AG08395 (cell line): ENCODE results near the gene FAS.

ENCODE experiments used
- DNase-seq: peaks from one replicate; pipeline ENCODE4 v3.0.0; 2012; ENCODE audit warnings: mixed read lengths, low spot score

Gene FAS

GRCh38 chr10:88990384-88991160, at the start of gene FAS:
FAS (plus strand) TSS chr10:88990798; CDS start chr10:88990877, 79 bp downstream.
- DNase-seq, result peak; percentile 69

DNA sequence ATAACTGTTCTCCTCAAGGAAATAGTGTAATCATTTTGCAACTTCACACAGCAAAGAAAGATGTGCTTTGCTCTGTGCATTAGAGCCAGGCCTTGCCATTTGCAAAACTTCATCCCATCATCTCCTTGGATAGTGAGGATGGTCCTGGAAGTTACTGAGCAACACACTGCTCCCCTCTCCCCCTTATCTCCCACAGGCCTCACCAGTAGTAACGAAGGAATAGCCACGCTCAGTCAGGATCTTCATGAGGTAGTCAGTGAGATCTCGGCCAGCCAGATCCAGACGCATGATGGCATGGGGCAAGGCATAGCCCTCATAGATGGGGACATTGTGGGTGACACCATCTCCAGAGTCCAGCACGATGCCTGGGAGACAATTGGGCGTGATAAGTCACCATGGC, 49.6 kb upstream of the FAS start:
- DNase-seq, result no peak

GRCh38 chr10:88943778-88944177, 46.8 kb upstream of the FAS start:
- no peak for DNase-seq

DNA sequence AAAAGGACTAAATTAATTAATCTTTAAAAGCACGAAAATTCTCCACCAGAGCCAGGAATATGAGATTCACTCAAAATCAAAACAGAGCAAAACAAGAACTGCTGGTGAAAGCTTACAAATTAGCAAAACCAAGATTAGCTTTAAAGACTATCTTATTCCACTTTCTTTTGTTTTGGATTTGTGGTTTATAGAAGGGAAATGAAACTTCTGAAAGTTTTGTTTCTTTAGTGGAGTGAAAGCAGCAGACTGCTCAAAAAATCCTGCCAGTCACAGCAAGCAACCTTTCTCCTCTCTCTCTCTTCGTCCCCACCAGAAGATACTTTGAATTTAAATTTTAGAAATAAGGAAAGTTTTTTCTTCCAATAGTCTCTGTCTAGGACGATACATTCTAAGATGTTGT, 45.8 kb upstream of the FAS start:
- no peak for DNase-seq

DNA sequence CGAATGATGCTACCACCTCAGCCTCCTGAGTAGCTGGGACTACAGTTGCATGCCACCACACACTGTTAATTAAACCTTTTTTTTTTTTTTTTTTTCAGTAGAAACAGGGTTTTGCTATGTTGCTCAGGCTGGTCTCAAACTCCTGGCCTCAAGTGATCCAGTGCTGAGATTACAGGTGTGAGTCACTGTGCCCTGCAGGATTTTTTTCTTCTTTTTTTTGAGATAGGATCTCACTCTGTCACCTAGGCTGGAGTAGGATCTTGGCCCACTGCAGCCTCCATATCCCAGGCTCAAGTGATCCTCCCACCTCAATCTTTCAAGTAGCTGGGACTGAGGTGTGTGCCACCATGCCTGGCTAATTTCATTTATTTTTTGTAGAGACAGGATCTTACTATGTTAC, 44.4 kb upstream of the FAS start:
- DNase-seq, result no peak

GRCh38 chr10:88946965-88947590, 43.5 kb upstream of the FAS start:
- DNase-seq, result no peak

DNA sequence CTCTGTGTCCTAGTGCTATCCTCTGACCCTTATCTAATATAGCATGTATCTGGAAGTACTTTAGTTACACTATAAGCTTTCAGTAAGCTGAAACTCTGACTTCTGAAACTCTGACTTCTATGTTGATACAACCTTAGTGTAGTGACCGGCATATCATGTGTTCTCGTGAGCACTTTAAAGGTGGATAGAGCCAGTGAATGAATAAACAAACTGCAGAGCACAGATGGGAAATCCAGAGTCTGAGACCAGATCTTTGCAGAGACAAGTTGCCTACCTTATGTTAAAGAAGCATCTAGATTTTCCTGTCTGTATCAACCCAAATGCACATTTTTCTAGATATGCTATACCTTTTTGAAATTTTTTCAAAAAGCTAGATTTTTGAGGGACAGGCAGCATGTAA, 41.5 kb upstream of the FAS start:
- no peak for DNase-seq

- no peak for DNase-seq
Measured at GRCh38 chr10:88949912-88950837, 40.4 kb upstream of the FAS start.

GRCh38 chr10:88952647-88953111, 37.9 kb upstream of the FAS start, which contains the start of gene ACTA2:
ACTA2 (minus strand) TSS chr10:88952773; CDS start chr10:88948930, 3,843 bp downstream.
- DNase-seq, result peak; percentile 56

GRCh38 chr10:88953662-88954061, 36.9 kb upstream of the FAS start:
- DNase-seq, result no peak

DNA sequence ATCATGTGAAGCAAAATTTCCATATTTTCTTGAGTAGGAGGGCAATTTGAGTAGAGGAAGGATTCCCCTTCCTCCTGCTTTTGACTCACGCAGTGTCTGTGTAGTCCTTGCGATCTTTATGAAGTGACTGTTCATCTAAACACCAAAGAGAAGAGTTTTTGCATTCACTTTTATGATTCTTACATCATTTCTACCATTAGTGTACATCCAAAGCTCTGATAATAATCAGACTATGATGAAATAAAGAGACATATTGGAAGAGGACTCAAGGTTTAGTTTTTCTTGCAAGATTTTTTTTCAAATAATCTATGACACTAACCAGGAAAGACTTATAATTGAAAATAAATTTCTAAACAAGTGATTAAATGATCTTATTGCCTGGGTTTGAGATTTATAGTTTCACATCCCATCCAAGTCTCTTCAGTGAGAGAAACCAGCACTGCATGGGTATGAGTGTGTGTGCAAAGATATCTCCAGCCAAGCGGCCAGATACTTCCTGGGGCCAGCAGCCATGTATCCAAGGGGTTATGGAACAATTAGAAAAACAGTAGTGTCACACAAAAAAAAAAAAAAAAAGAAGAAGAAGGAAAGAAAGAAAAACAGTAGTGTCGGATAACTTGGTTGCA, 36.0 kb upstream of the FAS start:
- no peak for DNase-seq

GRCh38 chr10:88957381-88957780, 33.2 kb upstream of the FAS start:
- DNase-seq, result no peak

- no peak for DNase-seq
Measured at GRCh38 chr10:88958721-88959120, 31.9 kb upstream of the FAS start.

- no peak for DNase-seq
Measured at GRCh38 chr10:88960802-88961201, 29.8 kb upstream of the FAS start.

GRCh38 chr10:88961266-88961665, 29.3 kb upstream of the FAS start:
- no peak for DNase-seq

DNA sequence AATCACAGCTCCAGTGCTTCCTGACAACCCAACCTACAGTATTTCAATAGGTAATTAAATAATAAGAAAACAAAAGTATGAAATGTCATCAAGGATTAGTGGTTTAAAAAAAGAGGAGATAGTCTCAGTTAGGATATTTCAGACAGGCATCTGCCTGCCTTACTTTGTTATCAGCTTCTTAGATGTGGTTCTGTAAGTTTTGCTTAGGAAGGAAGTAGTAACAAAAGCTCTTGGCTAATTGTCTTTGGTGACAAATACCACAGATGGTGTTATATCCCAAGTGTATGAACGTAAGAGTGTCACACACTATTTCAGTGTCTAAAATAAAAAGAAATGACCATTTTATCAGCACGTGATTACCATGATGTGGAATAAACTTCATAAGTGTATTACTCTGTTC, 28.3 kb upstream of the FAS start:
- DNase-seq, result no peak

DNA sequence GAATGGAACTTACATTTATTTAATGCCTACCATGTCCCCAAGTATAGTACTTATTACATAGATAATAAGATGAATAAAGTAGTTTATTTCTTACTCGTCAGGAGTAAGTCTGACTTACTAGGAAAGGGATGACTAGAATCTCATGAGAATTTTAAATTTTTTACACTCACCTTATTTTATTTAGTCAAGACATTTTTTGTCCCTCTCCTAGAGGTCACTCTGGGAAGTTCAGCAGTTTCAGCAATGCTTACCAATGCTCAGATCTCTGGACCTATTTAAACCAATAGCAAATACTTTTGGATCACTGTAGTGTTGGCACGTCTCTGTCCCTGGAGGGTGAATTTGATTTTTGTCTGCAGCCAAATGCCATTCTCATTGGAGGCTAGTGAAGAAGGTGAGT, 27.3 kb upstream of the FAS start:
- DNase-seq, result no peak

- no peak for DNase-seq
Measured at GRCh38 chr10:88964360-88964759, 26.2 kb upstream of the FAS start.

DNA sequence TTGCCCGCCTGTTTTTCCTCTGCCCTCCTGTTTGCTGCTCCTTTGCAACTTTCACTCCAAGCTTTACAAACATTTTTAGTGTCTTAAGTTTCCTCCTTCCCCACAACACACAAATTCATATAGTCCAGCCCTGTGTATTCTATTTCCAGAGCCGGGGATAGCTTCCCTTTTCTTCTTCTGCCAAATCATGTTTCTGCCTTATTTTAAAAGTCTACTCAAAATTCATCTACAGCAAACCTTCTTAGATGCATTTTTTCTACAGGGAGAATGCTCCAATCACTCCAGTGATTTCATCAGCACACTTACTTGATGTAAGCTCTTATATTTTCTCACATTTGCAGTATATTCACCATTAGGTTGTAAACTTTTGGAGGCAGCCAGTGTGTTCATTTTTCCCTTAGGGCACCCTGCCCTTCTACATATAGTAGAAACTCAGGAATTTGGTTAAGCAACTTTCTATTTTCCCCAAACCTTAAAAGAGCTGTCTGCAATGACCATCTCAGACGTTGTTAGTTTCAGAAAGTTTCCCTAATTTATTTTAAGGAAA, 25.7 kb upstream of the FAS start:
- no peak for DNase-seq

DNA sequence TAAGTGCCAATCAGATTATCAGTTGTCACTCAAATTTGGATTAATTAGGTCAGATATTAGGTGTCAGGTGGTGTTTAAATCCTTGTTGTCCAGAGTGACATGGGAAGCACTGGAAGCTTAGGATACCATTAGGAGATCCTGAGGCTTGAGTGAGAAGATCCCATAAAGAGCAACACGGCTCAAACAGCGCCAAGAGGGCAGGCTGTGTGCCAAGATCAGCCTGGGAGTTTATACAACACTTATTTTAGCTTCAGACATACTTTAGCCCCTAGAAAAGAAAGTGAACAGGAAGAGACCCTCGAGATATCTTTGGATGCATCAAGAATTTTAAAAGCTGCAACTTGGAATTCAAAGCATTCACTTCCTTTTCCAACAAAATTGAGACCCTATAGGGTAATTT, 23.8 kb upstream of the FAS start:
- DNase-seq, result no peak

- peak; percentile 43 for DNase-seq
Measured at GRCh38 chr10:88968391-88968790, 22.2 kb upstream of the FAS start.
